HEK293T (cell line): ENCODE measurements around the gene MT1M.
A peak's percentile ranks its signal among the peaks of the same experiment; 100 is the strongest.

Experiments
- CTCF ChIA-PET: fragments of 350-600 bp; formaldehyde crosslinking; extraction: SDS; loops from one replicate; lab custom pipeline; 2021; ENCODE audit warnings: antibody characterized with exemption, inconsistent platforms; lab: Yijun Ruan, JAX
- POLR2A ChIA-PET: fragments of 350-600 bp; formaldehyde crosslinking; extraction: SDS; loops from one replicate; lab custom pipeline; 2020; ENCODE audit warnings: antibody characterized with exemption, inconsistent platforms; lab: Yijun Ruan, JAX
- DNase-seq: peaks from one replicate; pipeline ENCODE4 v3.0.0; 2012; ENCODE audit warnings: mixed read lengths; ENCODE audit errors: extremely low spot score
- ARNT ChIP-seq: fragments of 450-650 bp; IDR thresholded peaks from 2 replicates; pipeline ENCODE4 v1.6.1; 2017; ENCODE audit warnings: mild to moderate bottlenecking
- BHLHE40 ChIP-seq: fragments of 450-650 bp; IDR thresholded peaks from 2 replicates; pipeline ENCODE4 v1.6.1; 2016; ENCODE audit warnings: mild to moderate bottlenecking, moderate library complexity, borderline replicate concordance
- CTBP1 ChIP-seq: fragments of 450-650 bp; IDR thresholded peaks from 2 replicates; pipeline ENCODE4 v1.6.1; 2016; ENCODE audit warnings: borderline replicate concordance
- ELF4 ChIP-seq: fragments of 450-650 bp; IDR thresholded peaks from 2 replicates; pipeline ENCODE4 v1.6.1; 2017; ENCODE audit warnings: antibody characterized with exemption
- FOXA1 ChIP-seq: fragments of 450-650 bp; IDR thresholded peaks from 2 replicates; pipeline ENCODE4 v1.6.1; 2016; ENCODE audit warnings: mild to moderate bottlenecking
- FOXK2 ChIP-seq: fragments of 450-650 bp; IDR thresholded peaks from 2 replicates; pipeline ENCODE4 v1.6.1; 2016; ENCODE audit warnings: mild to moderate bottlenecking
- FOXM1 ChIP-seq: fragments of 450-650 bp; IDR thresholded peaks from 2 replicates; pipeline ENCODE4 v1.6.1; 2017; ENCODE audit warnings: mild to moderate bottlenecking, borderline replicate concordance
- HDGF ChIP-seq: fragments of 450-650 bp; IDR thresholded peaks from 2 replicates; pipeline ENCODE4 v1.6.1; 2017; ENCODE audit warnings: antibody characterized with exemption, borderline replicate concordance
- L3MBTL2 ChIP-seq: fragments of 450-650 bp; conservative IDR thresholded peaks from 2 replicates; pipeline ENCODE4 v1.6.1; 2016; ENCODE audit warnings: mild to moderate bottlenecking
- LEF1 ChIP-seq: fragments of 450-650 bp; IDR thresholded peaks from 2 replicates; pipeline ENCODE4 v1.6.1; 2017; ENCODE audit warnings: mild to moderate bottlenecking, borderline replicate concordance
- NFRKB ChIP-seq: fragments of 450-650 bp; IDR thresholded peaks from 2 replicates; pipeline ENCODE4 v1.6.1; 2016; ENCODE audit warnings: mild to moderate bottlenecking, moderate library complexity
- SP1 ChIP-seq: fragments of 450-650 bp; IDR thresholded peaks from 2 replicates; pipeline ENCODE4 v1.6.1; 2017
- SUZ12 ChIP-seq: fragments of 450-650 bp; IDR thresholded peaks from 2 replicates; pipeline ENCODE4 v1.6.1; 2016; ENCODE audit warnings: mild to moderate bottlenecking
- TARDBP ChIP-seq: fragments of 450-650 bp; IDR thresholded peaks from 2 replicates; pipeline ENCODE4 v1.6.1; 2016
- ZNF384 ChIP-seq: fragments of 450-650 bp; IDR thresholded peaks from 2 replicates; pipeline ENCODE4 v1.6.1; 2016
- TF ChIP-seq, protein P1 (sequence below): fragments of 450-650 bp; IDR thresholded peaks from 2 replicates; pipeline ENCODE4 v1.6.1; 2016

Gene MT1M

DNA sequence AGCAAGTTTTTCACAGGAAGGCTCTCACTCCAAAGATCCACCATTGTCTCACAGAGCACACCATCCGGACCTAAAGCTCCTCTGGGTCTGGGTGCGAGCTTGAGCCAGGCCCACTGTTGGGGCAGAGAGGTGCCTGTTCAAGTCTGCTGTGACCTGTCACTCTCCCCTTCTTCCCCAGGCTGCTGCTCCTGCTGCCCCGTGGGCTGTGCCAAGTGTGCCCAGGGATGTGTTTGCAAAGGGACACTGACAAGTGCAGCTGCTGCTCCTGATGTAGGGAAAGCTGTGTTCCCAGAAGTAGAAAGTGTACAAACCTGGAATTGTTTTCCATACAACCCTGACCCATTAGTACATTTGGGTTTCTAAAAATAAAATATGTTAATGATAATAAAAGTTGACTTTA, 45.0 kb downstream of the MT1M start:
- DNase-seq, result no peak
- ChIA-PET POLR2A (no interaction called here), CTCF (interaction anchor here (0.6 kb wide), 1 partner anchor 101 kb away, joined by 3 read pairs; no protein-coding TSS in a partner anchor)
- no peak for TF ChIP-seq LEF1
- TF ChIP-seq ARNT, result no peak
- no peak for TF ChIP-seq SUZ12
- no peak for TF ChIP-seq HDGF
- no peak for TF ChIP-seq SP1
- no peak for TF ChIP-seq FOXM1
- TF ChIP-seq ZNF384, result no peak
- no peak for TF ChIP-seq NFRKB
- TF ChIP-seq FOXK2, result no peak

DNA sequence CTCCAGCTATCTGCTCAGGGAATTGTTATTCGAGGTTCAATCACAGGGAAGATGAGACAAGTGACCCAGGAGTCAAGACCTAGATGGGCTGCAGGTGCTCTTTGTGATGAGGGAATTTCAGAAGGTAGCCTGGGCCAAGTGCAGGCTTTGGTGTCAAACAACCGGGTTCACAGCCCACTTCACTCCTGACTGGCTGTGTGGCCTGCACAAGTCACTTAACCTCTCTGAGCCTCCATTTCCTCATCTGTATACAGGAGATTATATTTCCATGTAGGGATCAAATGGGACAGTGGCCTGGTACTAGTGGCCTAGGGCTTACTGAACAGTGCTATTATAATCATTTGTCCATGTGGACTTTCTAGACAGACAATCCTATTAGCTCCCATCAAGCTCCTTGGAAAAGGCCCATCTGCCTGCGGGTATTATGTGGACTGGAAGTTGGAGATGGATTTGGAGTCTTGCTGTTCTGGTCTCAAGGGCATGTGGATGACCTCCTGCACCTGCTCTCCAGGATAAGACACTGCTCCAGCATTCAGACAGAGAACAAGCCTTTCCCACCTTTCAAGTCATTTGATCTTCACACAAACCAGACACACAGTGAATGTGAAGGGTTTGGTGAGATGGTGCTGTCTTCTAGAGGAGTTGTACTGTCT, 46.7 kb downstream of the MT1M start:
- ChIA-PET CTCF (interaction anchor here (0.6 kb wide), 1 partner anchor 15 kb away, joined by 4 read pairs; no protein-coding TSS in a partner anchor), POLR2A (no interaction called here)

DNA sequence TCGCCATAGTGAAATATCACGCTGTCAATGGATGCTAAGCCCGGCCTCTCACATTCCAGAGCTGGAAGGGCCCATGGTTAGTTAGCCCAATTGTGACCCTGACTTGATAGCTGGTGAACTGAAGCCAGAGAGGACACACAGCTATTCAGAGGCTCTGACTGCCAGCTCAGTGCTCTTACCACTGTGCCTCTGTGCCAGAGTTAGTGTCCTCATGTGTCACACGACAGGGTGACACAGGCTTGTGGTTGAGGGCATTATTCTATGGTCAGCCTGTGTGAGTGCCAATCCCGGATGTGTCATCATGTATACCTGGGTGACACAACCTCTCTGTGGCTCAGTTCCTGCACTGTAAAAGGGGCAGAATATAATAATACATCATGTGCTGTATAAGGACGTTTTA, 47.4 kb downstream of the MT1M start:
- CTCF ChIA-PET, result interaction anchor here (0.6 kb wide), 1 partner anchor 15 kb away, joined by 4 read pairs; no protein-coding TSS in a partner anchor
- no peak for DNase-seq
- POLR2A ChIA-PET, result no interaction called here

More for the DNA sequence above, 46.7 kb downstream of the MT1M start:
- no peak for DNase-seq
- TF ChIP-seq FOXM1 (no peak), BHLHE40 (no peak)
- TF ChIP-seq, protein P1, sequence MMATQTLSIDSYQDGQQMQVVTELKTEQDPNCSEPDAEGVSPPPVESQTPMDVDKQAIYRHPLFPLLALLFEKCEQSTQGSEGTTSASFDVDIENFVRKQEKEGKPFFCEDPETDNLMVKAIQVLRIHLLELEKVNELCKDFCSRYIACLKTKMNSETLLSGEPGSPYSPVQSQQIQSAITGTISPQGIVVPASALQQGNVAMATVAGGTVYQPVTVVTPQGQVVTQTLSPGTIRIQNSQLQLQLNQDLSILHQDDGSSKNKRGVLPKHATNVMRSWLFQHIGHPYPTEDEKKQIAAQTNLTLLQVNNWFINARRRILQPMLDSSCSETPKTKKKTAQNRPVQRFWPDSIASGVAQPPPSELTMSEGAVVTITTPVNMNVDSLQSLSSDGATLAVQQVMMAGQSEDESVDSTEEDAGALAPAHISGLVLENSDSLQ, result no peak

DNA sequence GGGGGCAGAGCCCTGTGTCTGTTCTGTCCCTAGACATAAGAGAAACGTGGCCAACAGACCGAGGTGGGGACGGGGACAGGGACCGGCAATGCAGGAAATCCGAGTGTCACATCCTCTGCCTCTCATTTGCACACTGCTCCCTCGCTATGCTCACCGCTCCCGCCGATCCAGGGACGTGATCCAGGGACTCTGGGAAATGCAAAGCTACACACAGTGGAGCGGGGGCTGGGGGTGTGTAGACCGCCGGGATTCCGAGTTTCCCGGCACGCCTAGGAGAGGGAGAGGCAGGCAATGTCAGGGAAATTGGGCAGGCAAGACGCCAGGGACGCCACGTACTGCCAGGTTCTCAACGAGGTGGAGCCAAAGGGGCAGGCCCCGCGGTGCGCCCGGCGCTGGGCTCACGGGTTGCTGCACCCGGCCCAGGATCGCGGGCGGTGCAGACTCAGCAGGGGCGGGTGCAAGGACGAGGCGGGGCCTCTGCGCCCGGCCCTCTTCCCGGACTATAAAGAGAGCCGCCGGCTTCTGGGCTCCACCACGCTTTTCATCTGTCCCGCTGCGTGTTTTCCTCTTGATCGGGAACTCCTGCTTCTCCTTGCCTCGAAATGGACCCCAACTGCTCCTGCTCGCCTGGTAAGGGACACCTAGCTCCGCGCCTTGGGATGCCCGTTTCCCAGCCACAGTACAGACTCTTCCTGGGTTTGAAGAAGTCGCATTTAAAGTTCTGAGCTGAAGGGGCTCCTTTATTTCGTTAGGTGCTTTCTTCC, 49.7 kb downstream of the MT1M start, which contains the start of gene MT1X:
Gene MT1X (plus strand): TSS at position 532 of the 764 bp plus-strand sequence. CDS start 71 bp downstream, at position 603.
- TF ChIP-seq HDGF (no peak), BHLHE40 (no peak), LEF1 (no peak), L3MBTL2 (no peak), FOXA1 (no peak), ELF4 (peak; percentile 19; the same call in 1 of the 2 replicates), ARNT (0 out of 2 replicates have a peak, but pooled peaks have one; percentile 13), NFRKB (no peak), CTBP1 (no peak), SP1 (no peak), FOXK2 (no peak), FOXM1 (no peak), SUZ12 (no peak), ZNF384 (no peak), TARDBP (no peak)
- TF ChIP-seq, protein P1, result no peak
- peak; percentile 87 for DNase-seq
- ChIA-PET POLR2A (interaction anchor here (1.0 to 1.9 kb wide), 4 partner anchors 20 to 74 kb away, joined by 3 to 6 read pairs (median 3); partner anchors contain the start of gene MT2A), CTCF (interaction anchor here (0.6 kb wide), 1 partner anchor 20 kb away, joined by 3 read pairs; no protein-coding TSS in a partner anchor)

More for the DNA sequence above, 47.4 kb downstream of the MT1M start:
- TF ChIP-seq TARDBP, result no peak
- TF ChIP-seq, protein P1, result no peak
- TF ChIP-seq BHLHE40, result no peak
- no peak for TF ChIP-seq ARNT
- no peak for TF ChIP-seq FOXK2
- TF ChIP-seq SP1, result no peak

DNA sequence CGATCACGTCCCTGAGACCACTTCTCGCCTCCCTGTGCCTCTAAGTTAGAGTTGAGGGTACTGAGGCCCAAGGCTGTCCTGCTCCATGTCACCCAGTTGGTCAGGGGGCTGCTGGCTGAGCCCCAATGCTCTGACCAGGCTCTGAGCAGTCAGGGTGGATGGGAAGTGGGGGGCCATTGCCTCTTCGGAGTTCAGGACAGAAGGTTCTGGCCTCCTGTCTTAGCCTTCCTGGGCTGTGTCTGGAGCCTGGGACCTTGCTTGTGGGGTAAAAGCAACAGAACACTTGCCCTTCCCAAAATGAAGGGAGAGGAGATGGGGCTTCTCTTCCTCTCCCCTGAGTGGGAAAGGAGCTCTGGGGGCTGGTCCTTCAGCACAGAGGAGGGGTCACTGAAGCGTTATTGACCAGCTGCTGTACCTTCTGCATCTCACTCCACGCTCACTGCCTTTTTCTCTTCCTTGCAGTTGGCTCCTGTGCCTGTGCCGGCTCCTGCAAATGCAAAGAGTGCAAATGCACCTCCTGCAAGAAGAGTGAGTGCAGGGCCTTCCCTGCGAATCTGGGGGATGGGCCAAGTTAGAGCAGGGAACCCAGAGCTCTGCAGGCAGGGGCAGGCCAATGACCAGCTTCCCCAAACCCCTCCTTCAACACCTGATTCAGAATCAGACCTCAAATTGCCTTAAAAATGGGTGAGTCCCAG, 50.4 kb downstream of the MT1M start:
- ChIA-PET POLR2A (interaction anchor here (1.0 to 1.9 kb wide), 3 partner anchors 19 to 75 kb away, joined by 3 to 6 read pairs (median 3); partner anchors contain the start of gene MT2A), CTCF (interaction anchor here (0.7 kb wide), 2 partner anchors 79 to 678 kb away, joined by 3 read pairs; no protein-coding TSS in a partner anchor)
- TF ChIP-seq FOXM1, result no peak
- TF ChIP-seq SUZ12, result no peak
- no peak for TF ChIP-seq ARNT
- no peak for TF ChIP-seq LEF1
- TF ChIP-seq, protein P1, result no peak
- TF ChIP-seq BHLHE40, result no peak
- no peak for TF ChIP-seq NFRKB
- TF ChIP-seq ELF4, result no peak
- TF ChIP-seq FOXA1, result no peak
- TF ChIP-seq CTBP1, result no peak
- DNase-seq, result no peak
